ENCODE results near the gene ALG9. TPM values are rescaled to one million over a fixed set of nuclear protein-coding genes. Genes with fewer than 3 reads are reported as not detected.

The ALG9 gene
- polyA plus RNA-seq, 1 donor from 2014 or later, result 92.1 TPM

DNA sequence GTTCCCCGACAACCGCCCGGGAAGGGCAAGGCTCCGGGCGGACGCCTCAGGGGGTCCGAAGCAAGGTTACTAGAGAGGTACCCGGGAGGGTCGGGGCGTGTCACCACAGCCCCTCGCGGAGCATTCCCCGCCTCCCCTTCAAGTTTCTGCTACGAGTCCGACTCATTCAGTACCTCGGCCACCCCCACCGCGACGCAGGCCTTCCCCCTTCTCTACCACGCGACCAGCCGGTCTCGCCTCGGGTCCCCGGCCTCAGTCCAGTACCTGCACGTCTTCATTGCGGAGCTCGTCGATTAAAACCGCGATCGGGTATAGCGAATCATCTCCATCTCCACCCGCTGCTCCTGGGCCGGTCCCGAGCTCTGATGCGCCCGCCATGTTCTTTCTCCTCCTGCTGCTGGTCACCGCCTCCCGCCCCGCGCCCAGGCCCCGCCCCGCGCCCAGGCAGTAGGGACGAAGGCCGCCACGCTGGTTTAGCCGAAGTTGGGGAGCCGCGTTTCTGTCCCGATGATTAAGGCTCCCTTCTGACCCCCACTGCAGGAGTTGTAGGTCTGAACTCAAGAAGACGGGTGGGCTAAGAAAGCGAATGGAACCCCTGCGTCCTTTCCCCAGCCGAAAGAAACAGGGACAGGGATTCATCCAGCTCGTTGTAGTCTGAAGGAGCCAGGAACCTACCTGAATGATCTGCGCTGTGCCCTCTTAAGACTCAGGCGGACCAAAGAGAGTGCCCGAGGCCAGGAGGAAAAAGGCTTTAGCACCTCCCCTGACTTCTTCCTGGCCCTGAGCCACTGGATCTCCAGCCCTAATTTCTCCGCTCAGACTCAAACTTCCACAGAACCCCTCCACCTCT, 105.2 kb downstream of the ALG9 start, which contains the start of gene PPP2R1B:
Gene PPP2R1B (minus strand): TSS at position 406 of the 850 bp plus-strand sequence. CDS start 28 bp downstream, at position 378.
- Histone ChIP-seq H2AFZ (ENCODE audit: low read depth, low read length) (peak within 1 kb of the TSS; percentile 87), H3K36me3 (ENCODE audit: insufficient read depth, low read length) (no peaks in the 10 kb centered on the region), H3F3A (ENCODE audit: insufficient read depth, low read length, poor library complexity, severe bottlenecking) (no peaks in the 10 kb centered on the region), H3K4me2 (ENCODE audit: low read length) (peak within 1 kb of the TSS; percentile 80), H3K9me2 (ENCODE audit: insufficient read depth, low read length) (no peaks in the 10 kb centered on the region), H4K20me1 (ENCODE audit: insufficient read depth) (no peaks in the 10 kb centered on the region), H3K9ac (ENCODE audit: low read length) (peak within 1 kb of the TSS; percentile 76), H3K27ac (ENCODE audit: low read length) (peak within 1 kb of the TSS; percentile 43), H3K9me3 (ENCODE audit: low read length) (no peaks in the 10 kb centered on the region), H3K4me3 (ENCODE audit: low read length) (peak within 1 kb of the TSS; percentile 97), H3K79me2 (replicated peaks; ENCODE audit: insufficient read depth, low read length) (peaks cover 17% of the 10 kb centered on the region), H3K27me3 (ENCODE audit: insufficient read depth, low read depth, low read length) (no peaks in the 10 kb centered on the region)
- TF ChIP-seq TAF1 (IDR thresholded peaks at IDR 0.05; ENCODE audit: low read depth) (no peak), EZH2 (IDR thresholded peaks at IDR 0.05; ENCODE audit: borderline replicate concordance, insufficient read depth, low read length, poor library complexity, severe bottlenecking) (no peak), MXI1 (conservative IDR thresholded peaks at IDR 0.05; ENCODE audit: poor library complexity, severe bottlenecking) (peak; percentile 44), EP300 (conservative IDR thresholded peaks at IDR 0.05; ENCODE audit: poor library complexity, severe bottlenecking) (no peak), RAD21 (conservative IDR thresholded peaks at IDR 0.05) (no peak), POLR2AphosphoS5 (IDR thresholded peaks at IDR 0.05) (peak; percentile 80), REST (IDR thresholded peaks at IDR 0.05; ENCODE audit: borderline replicate concordance) (peak; percentile 47), SMC3 (conservative IDR thresholded peaks at IDR 0.05; ENCODE audit: poor library complexity) (no peak)
- TF ChIP-seq, protein P1, sequence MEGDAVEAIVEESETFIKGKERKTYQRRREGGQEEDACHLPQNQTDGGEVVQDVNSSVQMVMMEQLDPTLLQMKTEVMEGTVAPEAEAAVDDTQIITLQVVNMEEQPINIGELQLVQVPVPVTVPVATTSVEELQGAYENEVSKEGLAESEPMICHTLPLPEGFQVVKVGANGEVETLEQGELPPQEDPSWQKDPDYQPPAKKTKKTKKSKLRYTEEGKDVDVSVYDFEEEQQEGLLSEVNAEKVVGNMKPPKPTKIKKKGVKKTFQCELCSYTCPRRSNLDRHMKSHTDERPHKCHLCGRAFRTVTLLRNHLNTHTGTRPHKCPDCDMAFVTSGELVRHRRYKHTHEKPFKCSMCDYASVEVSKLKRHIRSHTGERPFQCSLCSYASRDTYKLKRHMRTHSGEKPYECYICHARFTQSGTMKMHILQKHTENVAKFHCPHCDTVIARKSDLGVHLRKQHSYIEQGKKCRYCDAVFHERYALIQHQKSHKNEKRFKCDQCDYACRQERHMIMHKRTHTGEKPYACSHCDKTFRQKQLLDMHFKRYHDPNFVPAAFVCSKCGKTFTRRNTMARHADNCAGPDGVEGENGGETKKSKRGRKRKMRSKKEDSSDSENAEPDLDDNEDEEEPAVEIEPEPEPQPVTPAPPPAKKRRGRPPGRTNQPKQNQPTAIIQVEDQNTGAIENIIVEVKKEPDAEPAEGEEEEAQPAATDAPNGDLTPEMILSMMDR (IDR thresholded peaks at IDR 0.05; ENCODE audit: poor library complexity, severe bottlenecking), result no peak

DNA sequence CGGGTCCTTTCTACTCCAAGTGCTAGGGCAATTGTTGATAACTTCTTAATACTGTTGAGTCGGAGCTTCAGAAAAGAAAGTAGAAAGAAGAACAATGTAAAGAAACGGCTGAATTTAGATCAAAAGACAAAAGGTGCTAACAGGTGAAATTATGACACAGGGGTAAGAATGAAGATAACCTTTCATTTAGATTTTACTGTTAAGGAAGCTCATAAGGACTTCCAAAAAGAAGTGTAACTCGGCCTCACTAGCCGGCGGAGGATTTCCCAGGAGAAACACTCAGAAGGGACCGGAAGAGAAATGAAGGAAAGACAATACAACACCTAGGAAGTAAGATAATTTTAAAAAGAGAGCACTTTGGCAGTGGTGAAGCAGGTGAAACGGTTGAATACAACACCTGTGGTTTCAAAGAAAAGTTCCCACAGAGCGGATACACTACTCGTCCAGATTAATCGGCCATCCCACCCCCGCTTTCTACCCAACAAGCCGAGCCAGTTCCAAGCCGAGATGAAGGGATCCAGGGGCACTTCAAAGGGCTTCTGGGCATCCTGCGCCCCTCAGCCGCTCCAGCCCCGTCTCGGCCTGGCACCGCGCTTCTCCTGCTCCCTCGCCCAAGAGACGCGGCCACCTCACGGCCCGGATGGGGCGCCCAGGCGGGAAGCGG, 105.9 kb downstream of the ALG9 start:
- H3K27ac ChIP-seq (ENCODE audit: low read length), result peak overlapping the region; percentile 43
- no peaks in the 10 kb centered on the region for H3K9me3 ChIP-seq (ENCODE audit: low read length)
- peak overlapping the region; percentile 80 for H3K4me2 ChIP-seq (ENCODE audit: low read length)
- no peaks in the 10 kb centered on the region for H3F3A ChIP-seq (ENCODE audit: insufficient read depth, low read length, poor library complexity, severe bottlenecking)
- no peaks in the 10 kb centered on the region for H3K27me3 ChIP-seq (ENCODE audit: insufficient read depth, low read depth, low read length)
- no peaks in the 10 kb centered on the region for H3K9me2 ChIP-seq (ENCODE audit: insufficient read depth, low read length)
- H3K79me2 ChIP-seq (replicated peaks; ENCODE audit: insufficient read depth, low read length), result peaks cover 17% of the 10 kb centered on the region
- peak overlapping the region; percentile 87 for H2AFZ ChIP-seq (ENCODE audit: low read depth, low read length)
- no peak for TF ChIP-seq REST (IDR thresholded peaks at IDR 0.05; ENCODE audit: borderline replicate concordance)
- no peak for TF ChIP-seq MXI1 (conservative IDR thresholded peaks at IDR 0.05; ENCODE audit: poor library complexity, severe bottlenecking)
- no peak for TF ChIP-seq EP300 (conservative IDR thresholded peaks at IDR 0.05; ENCODE audit: poor library complexity, severe bottlenecking)
- TF ChIP-seq SMC3 (conservative IDR thresholded peaks at IDR 0.05; ENCODE audit: poor library complexity), result no peak
- TF ChIP-seq, protein P1 (IDR thresholded peaks at IDR 0.05; ENCODE audit: poor library complexity, severe bottlenecking), result no peak
- no peak for TF ChIP-seq RAD21 (conservative IDR thresholded peaks at IDR 0.05)
- no peak for TF ChIP-seq EZH2 (IDR thresholded peaks at IDR 0.05; ENCODE audit: borderline replicate concordance, insufficient read depth, low read length, poor library complexity, severe bottlenecking)
- TF ChIP-seq TAF1 (IDR thresholded peaks at IDR 0.05; ENCODE audit: low read depth), result no peak
- no peak for TF ChIP-seq POLR2AphosphoS5 (IDR thresholded peaks at IDR 0.05)
- H3K4me3 ChIP-seq (ENCODE audit: low read length), result peak overlapping the region; percentile 97
- H3K36me3 ChIP-seq (ENCODE audit: insufficient read depth, low read length), result peaks cover 4% of the 10 kb centered on the region
- H3K9ac ChIP-seq (ENCODE audit: low read length), result peak overlapping the region; percentile 76
- no peaks in the 10 kb centered on the region for H4K20me1 ChIP-seq (ENCODE audit: insufficient read depth)

Measured in neural cell (in vitro differentiated cells).